C4-2B (cell line): ENCODE results near the gene SPHKAP.

ENCODE experiments used
- CTCF ChIP-seq: fragments of 450-650 bp; conservative IDR thresholded peaks from 2 replicates; pipeline ENCODE4 v1.5.1; 2017; ENCODE audit warnings: mild to moderate bottlenecking
- ZFX ChIP-seq: fragments of 450-650 bp; IDR thresholded peaks from 2 replicates; pipeline ENCODE4 v1.6.1; 2017

- TF ChIP-seq CTCF = no peak
- no peak for TF ChIP-seq ZFX
Observed at GRCh38 chr2:228067309-228067708, 114.2 kb downstream of the SPHKAP start.
